Natural killer cell (primary cell): Measurements from ENCODE around the gene C1QTNF12. TPM values are rescaled to one million over a fixed set of nuclear protein-coding genes. Genes with fewer than 3 reads are reported as not detected.

Experiments
- ATAC-seq, 3 donors: fragments of 150-1000 bp in 2 of 3; fragments of 200-7000 bp in 1 of 3; cut with Tn5 transposase; 1 replicate in 1 of 3; 2 replicates in 2 of 3; pipeline ENCODE4 v1.10.0; 2021; ENCODE audit warnings: mild to moderate bottlenecking in 2 of 3, moderate library complexity in 2 of 3
- DNase-seq, 2 donors: peaks; one replicate each; pipeline versions ENCODE4 v3.0.0 to v3.0.0-alpha.2; 2013 to 2021; ENCODE audit warnings: mixed read lengths in 1 of 2
- H3K27ac ChIP-seq: one replicate; pipeline ENCODE4 v1.5.1; 2013; ENCODE audit warnings: mild to moderate bottlenecking, low read length
- H3K27me3 ChIP-seq: one replicate; pipeline ENCODE4 v1.6.1; 2013; ENCODE audit warnings: low read length; ENCODE audit not compliant: control insufficient read depth, insufficient read depth
- H3K36me3 ChIP-seq: one replicate; pipeline ENCODE4 v1.6.1; 2013; ENCODE audit warnings: low read length; ENCODE audit not compliant: control insufficient read depth, insufficient read depth
- H3K4me1 ChIP-seq: one replicate; pipeline ENCODE4 v1.6.1; 2013; ENCODE audit warnings: low read length; ENCODE audit not compliant: control insufficient read depth, insufficient read depth
- H3K4me3 ChIP-seq: one replicate; pipeline ENCODE4 v1.5.1; 2013; ENCODE audit warnings: low read length
- H3K9me3 ChIP-seq: one replicate; pipeline ENCODE4 v1.6.1; 2013; ENCODE audit warnings: low read length; ENCODE audit not compliant: control insufficient read depth, insufficient read depth
- H3K27ac Mint-ChIP-seq, 2 donors: one replicate each; pipeline ENCODE4 v1.8.0; 2022; ENCODE audit warnings: mild to moderate bottlenecking in 2 of 2, mixed read lengths in 2 of 2, moderate library complexity in 1 of 2
- H3K27me3 Mint-ChIP-seq, 2 donors: one replicate each; pipeline ENCODE4 v1.8.0; 2022; ENCODE audit warnings: low read depth in 2 of 2, mixed read lengths in 2 of 2
- H3K36me3 Mint-ChIP-seq: one replicate; pipeline ENCODE4 v1.8.0; 2022; ENCODE audit warnings: mixed read lengths
- H3K4me1 Mint-ChIP-seq, 2 donors: one replicate each; pipeline ENCODE4 v1.8.0; 2022; ENCODE audit warnings: mixed read lengths in 2 of 2
- H3K4me3 Mint-ChIP-seq: one replicate; pipeline ENCODE4 v1.8.0; 2022; ENCODE audit warnings: mild to moderate bottlenecking, moderate library complexity, mixed read lengths
- H3K9me3 Mint-ChIP-seq, 2 donors: one replicate each; pipeline ENCODE4 v1.8.0; 2022; ENCODE audit warnings: mixed read lengths in 2 of 2
- CTCF ChIP-seq: fragments of 200-600 bp; IDR thresholded peaks from one replicate; pipeline ENCODE4 v1.8.0; 2022; ENCODE audit warnings: antibody characterized with exemption
- WGBS: methylation state at CpG from one replicate; pipeline ENCODE4 v1.1.7; 2013; ENCODE audit warnings: missing lambda C conversion rate; ENCODE audit not compliant: insufficient coverage; 5-methylcytosine and 5-hydroxymethylcytosine counted together
- intact Hi-C: fragments of 100-400 bp; cut with micrococcal nuclease; formaldehyde crosslinking; loops from one replicate; pipeline ENCODE4 v1.14.2; 2022
- total RNA-seq, 4 donors: library from RNA; stranded (reverse); fragments of 120-200 nt in 1 of 4; gene quantifications; one replicate each; pipeline versions ENCODE4 v1.2.3 to v1.2.4, GENCODE V29; 2013 to 2022

C1QTNF12 gene
- total RNA-seq, 3 donors from 2014 or later (not counting 1 experiment from before 2014, with no cell fraction given), result 2.6 to 4.1 (median 4.1) TPM

GRCh38 chr1:1243807-1244191 is 2.7 kb downstream of the C1QTNF12 start:
- Histone ChIP-seq H3K27me3 (peaks cover 13% of the 10 kb centered on the region), H3K4me3 (no peak overlapping the region), H3K4me1 (peaks cover 2% of the 10 kb centered on the region), H3K9me3 (no peaks in the 10 kb centered on the region), H3K36me3 (no peaks in the 10 kb centered on the region), H3K27ac (no peak overlapping the region)
- 88% methylated on average over 23 of the region's 23 CpGs for whole genome bisulfite sequencing
- no peak overlapping the region for H3K4me3 Mint-ChIP-seq
- H3K4me1 Mint-ChIP-seq, result no peaks in the 10 kb centered on the region
- no peaks in the 10 kb centered on the region for H3K36me3 Mint-ChIP-seq
- no peak overlapping the region for H3K27ac Mint-ChIP-seq
- intact Hi-C loops, result no loop called here
- no peaks in the 10 kb centered on the region for H3K27me3 Mint-ChIP-seq
- H3K9me3 Mint-ChIP-seq, result no peaks in the 10 kb centered on the region
- TF ChIP-seq CTCF, result no peak
- DNase-seq, result no peak
- ATAC-seq, result no peak

- DNase-seq, result no peak
- no peak for ATAC-seq
- H3K36me3 ChIP-seq, result no peaks in the 10 kb centered on the region
- Mint-ChIP-seq H3K4me1 (no peaks in the 10 kb centered on the region), H3K27ac (no peak overlapping the region), H3K27me3 (no peaks in the 10 kb centered on the region), H3K36me3 (no peaks in the 10 kb centered on the region), H3K9me3 (no peaks in the 10 kb centered on the region), H3K4me3 (no peak overlapping the region)
- peaks cover 2% of the 10 kb centered on the region for H3K4me1 ChIP-seq
- intact Hi-C loops, result no loop called here
- H3K27me3 ChIP-seq, result peaks cover 13% of the 10 kb centered on the region
- no peak overlapping the region for H3K4me3 ChIP-seq
- H3K9me3 ChIP-seq, result no peaks in the 10 kb centered on the region
- 91% methylated on average over 23 of the region's 23 CpGs for WGBS
- no peak overlapping the region for H3K27ac ChIP-seq
- TF ChIP-seq CTCF, result no peak
These were observed 3.3 kb downstream of the C1QTNF12 start for GRCh38 chr1:1243266-1243660.

- Histone ChIP-seq H3K4me3 (no peak overlapping the region), H3K9me3 (no peaks in the 10 kb centered on the region), H3K36me3 (no peaks in the 10 kb centered on the region), H3K4me1 (peaks cover 8% of the 10 kb centered on the region), H3K27me3 (peaks cover 15% of the 10 kb centered on the region), H3K27ac (no peak overlapping the region)
- no peaks in the 10 kb centered on the region for H3K36me3 Mint-ChIP-seq
- H3K4me3 Mint-ChIP-seq, result no peak overlapping the region
- ATAC-seq (no peak), DNase-seq (no peak)
- TF ChIP-seq CTCF, result no peak
- intact Hi-C loops, result no loop called here
- 91% methylated on average over 35 of the region's 41 CpGs for WGBS
- H3K27ac Mint-ChIP-seq, result no peak overlapping the region
- H3K4me1 Mint-ChIP-seq, result no peaks in the 10 kb centered on the region
- no peaks in the 10 kb centered on the region for H3K27me3 Mint-ChIP-seq
- H3K9me3 Mint-ChIP-seq, result no peaks in the 10 kb centered on the region
These were observed 3.9 kb downstream of the C1QTNF12 start for GRCh38 chr1:1242461-1243265.
